PC-9 (cell line): ENCODE results near the gene MORN5. TPM values are rescaled to one million over a fixed set of nuclear protein-coding genes. Genes with fewer than 3 reads are reported as not detected.

Experiments used
- Bru-seq: library from RNA; stranded (reverse); fragments of 400-500 nt; gene quantifications from one replicate; lab custom pipeline; 2021; lab: Mats Ljungman, UMichigan
- BruChase-seq, 2 experiments: library from RNA; stranded (reverse); fragments of 400-500 nt; gene quantifications; one replicate each; lab custom pipeline; 2021; lab: Mats Ljungman, UMichigan
- BruUV-seq: library from RNA; stranded (reverse); fragments of 400-500 nt; replicated peaks from 2 replicates; lab custom pipeline; 2021; lab: Mats Ljungman, UMichigan
- CTCF ChIA-PET: fragments of 300-600 bp; sonication (Branson Sonifier 250); formaldehyde crosslinking; loops from one replicate; lab custom pipeline; 2022; ENCODE audit warnings: antibody characterized with exemption; lab: Charles Lee
- POLR2A ChIA-PET: fragments of 300-600 bp; sonication (Branson Sonifier 250); formaldehyde crosslinking; loops from one replicate; lab custom pipeline; 2022; ENCODE audit warnings: antibody characterized with exemption; ENCODE audit not compliant: unreplicated experiment; lab: Charles Lee
- DNase-seq, 2 experiments: peaks; one replicate each; pipeline versions ENCODE4 v3.0.0 to v3.0.0-alpha.2; 2015 to 2022; ENCODE audit warnings: mixed read lengths in 1 of 2
- H2AFZ ChIP-seq: fragments of 200-600 bp; sonication (generic); 2 replicates; pipeline ENCODE4 v1.8.1; 2017; ENCODE audit warnings: antibody characterized with exemption
- H3F3A ChIP-seq: fragments of 200-600 bp; sonication (generic); 2 replicates; pipeline ENCODE4 v1.8.1; 2017; ENCODE audit warnings: antibody characterized with exemption, mild to moderate bottlenecking, low read depth; ENCODE audit not compliant: insufficient read depth
- H3K27ac ChIP-seq: fragments of 200-600 bp; sonication (generic); 2 replicates; pipeline ENCODE4 v1.6.1; 2016; ENCODE audit warnings: mixed run types
- H3K27me3 ChIP-seq: fragments of 200-600 bp; sonication (generic); 2 replicates; pipeline ENCODE4 v1.6.1; 2016; ENCODE audit warnings: low read depth, mixed run types; ENCODE audit not compliant: insufficient read depth
- H3K36me3 ChIP-seq: fragments of 200-600 bp; sonication (generic); 2 replicates; pipeline ENCODE4 v1.6.1; 2016; ENCODE audit warnings: low read depth, mixed run types
- H3K4me1 ChIP-seq: fragments of 200-600 bp; sonication (generic); replicated peaks from 2 replicates; pipeline ENCODE4 v1.6.1; 2016; ENCODE audit warnings: mixed run types; ENCODE audit not compliant: insufficient read depth
- H3K4me2 ChIP-seq: fragments of 200-600 bp; sonication (generic); 2 replicates; pipeline ENCODE4 v1.6.1; 2017; ENCODE audit warnings: mixed run types
- H3K4me3 ChIP-seq: fragments of 200-600 bp; sonication (generic); 2 replicates; pipeline ENCODE4 v1.6.1; 2016; ENCODE audit warnings: mixed run types
- H3K79me2 ChIP-seq: fragments of 200-600 bp; sonication (generic); 2 replicates; pipeline ENCODE4 v1.6.1; 2017; ENCODE audit warnings: low read depth, mixed run types
- H3K9me2 ChIP-seq: fragments of 200-600 bp; sonication (generic); 2 replicates; pipeline ENCODE4 v1.8.1; 2017; ENCODE audit warnings: mild to moderate bottlenecking; ENCODE audit not compliant: insufficient read depth
- H3K9me3 ChIP-seq: fragments of 200-600 bp; sonication (generic); 2 replicates; pipeline ENCODE4 v1.8.1; 2016; ENCODE audit warnings: low read depth; ENCODE audit not compliant: insufficient read depth
- H4K20me1 ChIP-seq: fragments of 200-600 bp; sonication (generic); 2 replicates; pipeline ENCODE4 v1.8.1; 2017; ENCODE audit not compliant: insufficient read depth
- EZH2 ChIP-seq: fragments of 200-600 bp; sonication (generic); IDR thresholded peaks from 2 replicates; pipeline ENCODE4 v1.8.0; 2017; ENCODE audit warnings: antibody characterized with exemption, low read depth
- intact Hi-C: fragments of 100-400 bp; cut with micrococcal nuclease; formaldehyde crosslinking; loops from one replicate; pipeline ENCODE4 v1.10.0; 2022; ENCODE audit not compliant: unreplicated experiment
- long read RNA-seq: library from polyadenylated mRNA; stranded (forward); transcript quantifications from one replicate; pipeline ENCODE4 v2.0.0, GENCODE V29; 2022
- total RNA-seq: library from RNA; stranded (reverse); gene quantifications from 2 replicates; pipeline ENCODE4 v1.2.3, GENCODE V29; 2021
- TF ChIP-seq, protein P1 (sequence below): fragments of 200-600 bp; sonication (generic); conservative IDR thresholded peaks from 2 replicates; pipeline ENCODE4 v1.6.1; 2017; ENCODE audit warnings: mixed run types, antibody characterized with exemption, mild to moderate bottlenecking, moderate library complexity

The MORN5 gene
- not detected in 2 replicates for total RNA-seq
- percentile 6 among the genes with signal in this experiment for Bru-seq, nascent RNA
- BruChase-seq, experiment 1, labeled RNA remaining after a 2-hour chase: not detected
- percentile 3 among the genes with signal in this experiment for BruChase-seq, experiment 2, labeled RNA remaining after a 6-hour chase
- long read RNA-seq: 0 reads

DNA sequence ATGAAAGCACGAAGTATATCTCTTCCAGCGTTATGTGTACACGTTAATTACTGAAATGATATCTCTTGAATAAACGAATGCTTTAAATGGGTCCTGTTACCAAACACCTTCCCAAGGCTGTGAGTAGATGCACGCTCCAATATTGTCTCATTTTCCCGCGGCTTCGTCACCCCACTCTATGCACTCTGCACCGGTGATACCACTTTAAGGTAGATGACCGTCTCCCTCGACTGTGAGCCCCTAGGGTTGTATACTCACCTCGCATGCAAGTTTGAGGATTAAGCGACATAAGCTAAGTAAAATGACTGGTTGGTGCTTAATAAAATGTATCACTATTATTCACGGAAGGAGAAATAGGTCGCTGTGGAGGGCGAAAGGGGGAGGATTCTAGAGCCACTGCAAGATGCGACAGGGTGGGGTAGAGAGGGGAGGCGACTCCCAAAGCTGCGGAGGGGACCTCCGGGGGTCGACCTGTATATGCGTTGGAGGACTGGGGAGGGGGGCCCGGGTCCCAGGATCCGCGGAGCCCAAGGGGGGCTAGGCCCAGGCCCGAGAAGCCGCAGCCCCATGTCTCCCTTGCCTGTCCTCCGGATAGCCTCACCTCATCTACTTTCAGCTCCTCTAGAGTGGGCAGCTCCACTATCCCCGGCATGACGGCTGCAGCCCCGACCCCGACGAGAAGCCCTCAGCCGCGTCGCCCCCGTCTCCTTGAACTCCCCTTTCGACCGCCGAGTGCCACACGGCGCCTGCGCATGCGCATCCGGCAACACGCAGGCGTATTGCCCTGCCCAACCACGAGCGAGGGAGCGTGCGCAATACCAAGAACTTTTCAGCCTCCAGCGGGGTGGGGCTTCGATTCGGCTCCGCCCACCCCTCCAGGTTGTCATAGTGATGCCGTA is at the start of gene MORN5, which contains the start of gene NDUFA8:
MORN5 (plus strand) TSS at position 883 of the 899 bp plus-strand sequence. CDS start 65 bp downstream, outside the sequence.
NDUFA8 (minus strand) TSS at position 754 of the 899 bp plus-strand sequence; CDS start at position 652, 102 bp downstream.
- peak within 1 kb of the TSS; percentile 90 for H3K4me3 ChIP-seq
- H3K4me1 ChIP-seq: peaks cover 12% of the 10 kb centered on the region; the same call in 1 of the 2 replicates
- POLR2A ChIA-PET: interaction anchor here (0.7 kb wide), 1 partner anchor 153 kb away, joined by 3 read pairs; no protein-coding TSS in a partner anchor
- H3K79me2 ChIP-seq: peaks cover 39% of the 10 kb centered on the region
- H3K36me3 ChIP-seq: no peaks in the 10 kb centered on the region
- intact Hi-C loops: loop anchor here (2.0 kb wide), 1 partner anchor 106 kb away; the partner anchor contains the start of genes MRRF and RBM18
- CTCF ChIA-PET: no interaction called here
- TSS peak; percentile 64 for BruUV-seq
- H3K9me3 ChIP-seq: no peaks in the 10 kb centered on the region
- no peak for TF ChIP-seq EZH2
- TF ChIP-seq, protein P1, sequence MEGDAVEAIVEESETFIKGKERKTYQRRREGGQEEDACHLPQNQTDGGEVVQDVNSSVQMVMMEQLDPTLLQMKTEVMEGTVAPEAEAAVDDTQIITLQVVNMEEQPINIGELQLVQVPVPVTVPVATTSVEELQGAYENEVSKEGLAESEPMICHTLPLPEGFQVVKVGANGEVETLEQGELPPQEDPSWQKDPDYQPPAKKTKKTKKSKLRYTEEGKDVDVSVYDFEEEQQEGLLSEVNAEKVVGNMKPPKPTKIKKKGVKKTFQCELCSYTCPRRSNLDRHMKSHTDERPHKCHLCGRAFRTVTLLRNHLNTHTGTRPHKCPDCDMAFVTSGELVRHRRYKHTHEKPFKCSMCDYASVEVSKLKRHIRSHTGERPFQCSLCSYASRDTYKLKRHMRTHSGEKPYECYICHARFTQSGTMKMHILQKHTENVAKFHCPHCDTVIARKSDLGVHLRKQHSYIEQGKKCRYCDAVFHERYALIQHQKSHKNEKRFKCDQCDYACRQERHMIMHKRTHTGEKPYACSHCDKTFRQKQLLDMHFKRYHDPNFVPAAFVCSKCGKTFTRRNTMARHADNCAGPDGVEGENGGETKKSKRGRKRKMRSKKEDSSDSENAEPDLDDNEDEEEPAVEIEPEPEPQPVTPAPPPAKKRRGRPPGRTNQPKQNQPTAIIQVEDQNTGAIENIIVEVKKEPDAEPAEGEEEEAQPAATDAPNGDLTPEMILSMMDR: no peak
- H3F3A ChIP-seq: no peaks in the 10 kb centered on the region
- H3K4me2 ChIP-seq: peak within 1 kb of the TSS; percentile 98
- DNase-seq: peak; percentile 81 to 98
- no peak within 1 kb of the TSS for H3K27ac ChIP-seq
- no peaks in the 10 kb centered on the region for H3K9me2 ChIP-seq
- peak within 1 kb of the TSS; percentile 99 for H2AFZ ChIP-seq
- H3K27me3 ChIP-seq: peaks cover 20% of the 10 kb centered on the region
- H4K20me1 ChIP-seq: peaks cover 7% of the 10 kb centered on the region; the same call in 1 of the 2 replicates

DNA sequence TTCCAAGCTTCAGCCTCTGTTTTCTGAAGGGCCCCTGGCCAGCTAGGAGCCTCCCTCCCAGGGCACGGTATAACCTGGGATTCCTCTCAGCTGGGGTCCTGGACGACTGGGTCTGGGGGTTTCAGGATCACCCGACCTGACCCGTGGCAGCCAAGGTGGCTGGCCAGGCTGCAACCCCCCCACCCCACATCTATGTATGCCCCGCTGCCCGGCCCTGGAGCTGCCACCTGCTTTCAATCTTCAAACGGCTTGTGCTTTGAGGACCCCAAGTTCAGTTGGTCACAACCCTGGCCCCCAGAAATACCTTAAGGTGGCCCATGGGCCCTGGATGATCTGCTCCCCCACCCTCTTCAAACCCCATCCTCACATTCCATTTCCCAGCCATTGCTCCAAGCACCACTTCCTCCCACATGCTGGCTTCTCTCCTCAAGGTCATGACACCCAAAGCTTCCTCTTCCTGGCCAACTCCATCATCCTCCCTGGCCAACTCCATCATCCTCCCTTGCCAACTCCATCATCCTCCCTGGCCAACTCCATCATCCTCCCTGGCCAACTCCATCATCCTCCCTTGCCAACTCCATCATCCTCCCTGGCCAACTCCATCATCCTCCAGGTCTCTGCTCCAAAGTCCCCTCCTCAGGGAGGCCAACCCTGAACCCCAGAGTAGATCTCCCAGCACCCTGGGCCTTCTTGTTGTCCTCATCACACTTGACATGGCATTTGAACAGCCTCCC is 49.4 kb upstream of the MORN5 start:
- no peaks in the 10 kb centered on the region for H3K36me3 ChIP-seq
- H3K4me2 ChIP-seq: no peak overlapping the region
- H3K79me2 ChIP-seq: no peaks in the 10 kb centered on the region
- no peaks in the 10 kb centered on the region for H3K9me3 ChIP-seq
- H3K9me2 ChIP-seq: no peaks in the 10 kb centered on the region
- no peak overlapping the region for H3K4me3 ChIP-seq
- CTCF ChIA-PET: no interaction called here
- no peaks in the 10 kb centered on the region for H3K4me1 ChIP-seq
- POLR2A ChIA-PET: interaction anchor here (0.5 kb wide), 1 partner anchor 187 kb away, joined by 5 read pairs; no protein-coding TSS in a partner anchor
- H2AFZ ChIP-seq: no peak overlapping the region
- peaks cover 41% of the 10 kb centered on the region for H3K27me3 ChIP-seq
- H3F3A ChIP-seq: no peaks in the 10 kb centered on the region
- DNase-seq: no peak
- H4K20me1 ChIP-seq: no peaks in the 10 kb centered on the region
- no peak for TF ChIP-seq EZH2
- TF ChIP-seq, protein P1: no peak
- intact Hi-C loops: no loop called here
- no TSS peak for BruUV-seq
- no peak overlapping the region for H3K27ac ChIP-seq
